ENCODE measurements around the gene KIF9.
"Not testable (repeated sequence)": the region's sequence is repeated elsewhere in the genome, so short reads cannot be mapped to it uniquely, and the experiment has no call there.

Gene KIF9, protein sequence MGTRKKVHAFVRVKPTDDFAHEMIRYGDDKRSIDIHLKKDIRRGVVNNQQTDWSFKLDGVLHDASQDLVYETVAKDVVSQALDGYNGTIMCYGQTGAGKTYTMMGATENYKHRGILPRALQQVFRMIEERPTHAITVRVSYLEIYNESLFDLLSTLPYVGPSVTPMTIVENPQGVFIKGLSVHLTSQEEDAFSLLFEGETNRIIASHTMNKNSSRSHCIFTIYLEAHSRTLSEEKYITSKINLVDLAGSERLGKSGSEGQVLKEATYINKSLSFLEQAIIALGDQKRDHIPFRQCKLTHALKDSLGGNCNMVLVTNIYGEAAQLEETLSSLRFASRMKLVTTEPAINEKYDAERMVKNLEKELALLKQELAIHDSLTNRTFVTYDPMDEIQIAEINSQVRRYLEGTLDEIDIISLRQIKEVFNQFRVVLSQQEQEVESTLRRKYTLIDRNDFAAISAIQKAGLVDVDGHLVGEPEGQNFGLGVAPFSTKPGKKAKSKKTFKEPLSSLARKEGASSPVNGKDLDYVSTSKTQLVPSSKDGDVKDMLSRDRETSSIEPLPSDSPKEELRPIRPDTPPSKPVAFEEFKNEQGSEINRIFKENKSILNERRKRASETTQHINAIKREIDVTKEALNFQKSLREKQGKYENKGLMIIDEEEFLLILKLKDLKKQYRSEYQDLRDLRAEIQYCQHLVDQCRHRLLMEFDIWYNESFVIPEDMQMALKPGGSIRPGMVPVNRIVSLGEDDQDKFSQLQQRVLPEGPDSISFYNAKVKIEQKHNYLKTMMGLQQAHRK

GRCh38 chr3:47282424-47283192 lies at the start of gene KIF9, which contains the start of gene KLHL18:
TSS of gene KIF9 (minus strand) at chr3:47282799. CDS start at chr3:47277374, 5,425 bp downstream.
TSS of gene KLHL18 (plus strand) at chr3:47282944. CDS start at chr3:47282966, 22 bp downstream.
- FAIRE-seq, result no peak

- FAIRE-seq, result peak; percentile 65
Measured at GRCh38 chr3:47324278-47324865, 41.8 kb upstream of the KIF9 start.

DNA sequence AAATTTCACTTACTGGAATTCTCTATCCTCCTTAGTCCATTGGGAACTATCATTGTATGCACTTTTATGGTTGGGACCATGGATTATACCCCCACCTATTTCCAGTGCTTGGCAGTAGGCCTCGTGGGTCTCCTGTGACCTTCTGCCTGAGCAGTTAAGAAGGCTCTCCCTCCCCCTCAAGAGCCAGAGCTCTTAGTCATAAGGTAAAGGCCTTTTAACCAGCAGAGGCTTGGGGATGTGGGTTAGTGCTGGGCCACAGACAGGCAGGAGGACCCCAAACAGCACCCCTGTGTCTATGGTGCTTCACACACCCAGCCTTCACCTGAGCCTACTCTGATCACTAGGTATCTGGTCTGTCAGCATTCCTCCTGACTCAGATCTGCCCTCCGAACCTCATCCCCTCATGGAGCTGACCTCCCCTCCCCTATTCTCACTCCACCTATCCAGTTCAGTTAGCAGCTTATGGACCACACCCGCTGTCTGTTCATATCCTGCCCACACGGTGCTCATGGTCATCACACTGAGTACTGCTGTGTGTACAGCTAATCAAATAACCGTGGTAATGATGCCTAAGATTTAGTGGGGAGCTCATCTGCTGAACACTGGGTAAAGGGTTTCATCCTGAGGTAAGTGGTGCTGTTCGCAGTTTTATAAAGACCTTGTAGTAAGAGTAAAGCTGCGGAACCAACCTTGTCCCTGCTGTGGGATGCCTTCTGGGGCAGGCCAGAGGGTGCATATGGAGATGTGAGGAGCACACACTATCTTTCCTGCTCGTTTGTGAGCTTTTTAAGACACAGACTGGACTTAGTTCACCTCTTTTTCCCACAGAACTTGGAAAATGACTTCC lies 41.1 kb upstream of the KIF9 start:
- no peak for FAIRE-seq

DNA sequence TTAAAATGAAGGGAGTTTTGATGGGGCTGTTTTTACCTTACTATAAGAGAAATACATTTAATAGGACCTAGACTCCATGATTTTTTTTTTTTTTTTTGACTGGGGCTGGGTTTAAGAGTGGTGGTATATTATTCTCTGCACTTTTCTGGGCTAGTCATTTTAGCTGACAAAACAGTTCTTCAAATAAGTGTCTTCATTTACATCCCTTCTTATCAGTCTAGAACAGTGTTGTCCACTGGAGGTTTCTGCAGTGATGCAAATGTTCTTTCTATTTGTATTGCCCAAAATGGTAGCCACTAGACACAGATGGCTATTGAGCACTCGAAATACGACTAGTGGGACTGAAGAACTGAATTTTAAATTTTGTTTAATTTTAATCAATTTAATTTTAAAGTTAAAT lies 37.4 kb upstream of the KIF9 start:
- no peak for FAIRE-seq

DNA sequence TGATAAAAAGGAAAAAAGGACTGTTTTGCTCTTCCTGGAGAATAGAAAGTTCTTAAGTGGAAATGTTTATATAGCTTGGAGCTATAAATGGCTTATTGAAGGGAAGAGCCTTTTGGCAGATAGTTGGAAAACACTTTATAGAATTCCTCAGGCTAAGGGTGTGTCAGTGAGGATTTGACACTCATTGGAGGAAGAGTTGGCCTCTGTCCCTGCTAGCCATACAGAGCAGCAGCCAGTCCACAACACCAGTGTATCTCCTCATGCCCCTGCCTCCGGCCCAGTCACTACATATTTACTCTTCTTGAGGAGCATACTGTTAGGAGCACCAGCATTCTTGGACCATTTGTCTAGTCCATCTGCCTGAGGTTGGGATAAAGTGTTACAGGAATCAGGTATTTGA lies 36.3 kb upstream of the KIF9 start:
- no peak for FAIRE-seq

DNA sequence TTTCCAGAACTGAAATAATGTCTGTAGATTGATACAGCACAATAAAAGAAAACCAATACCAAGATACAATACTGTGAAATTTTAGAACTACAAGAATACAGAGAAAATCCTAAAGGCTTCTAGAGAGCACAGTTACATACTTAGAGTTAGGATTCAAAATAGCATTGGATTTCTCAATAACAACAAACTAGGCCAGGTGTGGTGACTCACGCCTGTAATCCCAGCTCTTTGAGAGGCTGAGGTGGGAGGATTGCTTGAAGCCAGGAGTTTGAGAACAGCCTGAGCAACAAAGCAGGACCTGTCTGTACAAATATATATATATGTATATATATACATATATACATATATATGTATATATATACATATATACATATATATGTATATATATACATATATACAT lies 33.6 kb upstream of the KIF9 start:
- FAIRE-seq, result not testable (repeated sequence)

DNA sequence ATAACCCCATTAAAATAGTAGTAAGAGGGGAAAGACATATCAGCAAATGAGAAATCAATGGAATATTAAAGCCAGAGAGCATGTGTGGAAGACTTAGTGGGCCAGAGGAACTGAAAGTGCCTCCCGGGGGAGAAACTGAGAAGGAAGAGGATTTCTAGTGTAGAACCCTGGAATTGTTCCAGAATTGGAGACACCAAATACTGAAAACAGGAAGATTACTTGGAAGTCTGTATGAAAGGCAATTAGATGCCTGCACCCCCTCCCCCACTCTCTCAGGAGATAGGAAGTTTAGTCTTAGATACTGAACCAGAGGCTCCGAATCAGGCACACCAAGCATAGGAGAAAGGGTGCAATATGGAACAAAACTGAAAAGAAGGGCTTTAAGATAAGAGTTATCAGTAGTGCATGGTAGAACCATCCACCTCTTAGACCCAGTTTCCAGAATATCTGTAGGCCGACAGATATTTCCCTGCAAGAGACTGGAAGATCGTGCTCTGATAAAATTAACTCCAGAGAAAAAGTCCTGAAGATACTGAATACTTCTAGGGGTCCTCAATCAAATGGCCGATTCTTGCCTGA lies 32.6 kb upstream of the KIF9 start:
- no peak for FAIRE-seq

DNA sequence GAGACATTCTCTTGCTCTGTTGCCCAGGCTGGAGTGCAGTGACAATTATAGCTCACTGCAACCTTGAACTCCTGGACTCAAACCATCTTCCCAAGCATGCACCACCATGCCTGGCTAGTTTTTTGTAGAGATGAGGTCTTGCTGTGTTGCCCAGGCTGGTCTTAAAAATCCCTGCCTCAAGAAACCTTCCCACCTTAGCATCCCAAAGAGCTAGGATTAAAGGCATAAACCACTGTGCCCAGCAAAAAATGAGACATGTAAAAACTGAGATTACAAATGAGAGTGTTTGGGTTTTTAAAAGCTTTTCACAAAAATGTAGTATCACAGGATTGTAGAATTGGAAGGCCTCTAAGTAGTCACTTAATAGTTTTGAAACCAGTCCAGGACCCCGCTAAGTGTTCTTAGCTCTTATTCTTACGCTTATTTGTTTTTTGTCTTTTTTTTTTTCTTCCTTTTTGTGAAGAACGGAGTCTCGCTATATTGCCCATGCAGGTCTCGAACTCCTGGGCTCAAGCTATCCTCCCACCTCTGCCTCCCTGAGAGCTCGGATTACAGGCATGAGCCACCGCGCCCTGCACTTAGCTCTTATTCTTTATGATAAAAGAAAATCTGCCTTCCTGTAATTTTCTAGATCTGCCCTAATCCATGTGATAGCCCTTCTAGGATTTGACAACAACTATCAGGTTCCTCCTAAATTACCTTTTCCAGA lies 31.6 kb upstream of the KIF9 start:
- no peak for FAIRE-seq

DNA sequence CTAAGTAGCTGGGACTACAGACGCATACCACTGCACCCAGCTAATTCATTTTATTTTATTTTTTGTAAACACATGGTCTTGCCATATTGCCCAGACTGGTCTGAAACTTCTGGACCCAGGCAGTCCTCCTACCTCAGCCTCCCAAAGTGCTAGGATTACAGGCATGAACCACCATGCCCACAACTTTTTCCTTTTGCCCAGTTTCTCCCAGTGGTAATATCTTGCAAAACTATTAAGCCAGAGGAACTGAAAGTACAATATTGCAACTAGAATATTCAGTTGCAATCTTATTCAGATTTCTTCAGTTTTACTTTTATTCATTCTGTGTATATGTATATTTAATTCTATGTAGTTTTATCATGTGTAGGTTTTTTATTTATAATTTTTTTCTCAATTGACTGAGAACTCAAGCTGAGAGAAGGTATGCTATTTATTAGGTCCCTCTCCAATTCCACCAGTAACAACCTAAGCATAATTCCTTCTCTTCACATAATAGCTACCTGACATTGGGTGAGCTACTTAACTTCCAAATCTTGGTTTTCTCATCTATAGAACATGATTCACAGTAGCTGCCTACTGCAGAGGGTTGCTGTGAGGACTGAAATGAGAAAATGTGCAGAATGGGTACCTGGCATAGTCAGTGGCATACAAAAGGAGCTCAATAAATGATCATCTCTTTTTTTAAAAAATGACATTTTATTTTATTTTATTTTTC lies 30.9 kb upstream of the KIF9 start:
- no peak for FAIRE-seq

DNA sequence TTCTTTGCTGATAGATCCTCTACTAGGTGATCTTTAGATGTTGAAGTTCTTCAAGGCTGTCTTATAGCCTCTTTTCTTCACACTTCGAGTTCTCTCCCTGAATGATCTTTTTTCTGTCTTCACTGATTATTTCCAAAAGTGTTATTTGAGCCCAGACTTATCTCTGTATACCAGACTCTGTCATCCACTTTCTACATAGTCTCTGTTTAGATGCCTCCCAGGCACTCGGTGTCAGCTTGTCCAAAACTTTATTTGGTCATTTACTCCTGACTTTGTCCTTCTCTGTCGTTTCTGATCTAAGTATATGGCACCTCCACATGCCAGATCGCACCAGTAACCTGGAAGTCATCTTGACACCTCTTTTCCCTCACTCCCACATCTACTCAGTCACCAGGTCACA lies 27.8 kb upstream of the KIF9 start:
- FAIRE-seq, result no peak

GRCh38 chr3:47309231-47309630 lies 26.6 kb upstream of the KIF9 start:
- FAIRE-seq, result not testable (repeated sequence)

GRCh38 chr3:47306022-47306421 lies 23.4 kb upstream of the KIF9 start:
- FAIRE-seq, result no peak

- FAIRE-seq, result no peak
Measured at GRCh38 chr3:47301456-47301855, 18.9 kb upstream of the KIF9 start.

- FAIRE-seq, result no peak
Measured at GRCh38 chr3:47299381-47300318, 17.1 kb upstream of the KIF9 start.

DNA sequence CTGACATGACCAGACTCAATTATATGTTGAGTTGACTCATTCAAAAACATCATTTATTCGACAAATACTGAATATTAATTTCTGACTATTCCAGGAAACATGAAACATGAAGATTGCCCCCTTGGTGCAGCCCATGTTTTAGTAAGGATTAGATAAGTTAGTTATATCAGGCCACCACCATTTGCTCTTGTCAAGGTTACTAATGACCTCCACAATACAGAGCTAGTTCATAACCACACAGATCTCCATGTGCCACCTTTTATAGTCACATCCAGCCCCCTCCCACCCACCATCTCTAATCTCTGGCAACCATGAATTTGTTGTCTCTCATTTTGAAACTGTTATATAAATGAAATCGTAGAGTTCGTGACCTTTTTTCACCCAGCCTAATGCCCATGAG lies 15.8 kb upstream of the KIF9 start:
- no peak for FAIRE-seq

DNA sequence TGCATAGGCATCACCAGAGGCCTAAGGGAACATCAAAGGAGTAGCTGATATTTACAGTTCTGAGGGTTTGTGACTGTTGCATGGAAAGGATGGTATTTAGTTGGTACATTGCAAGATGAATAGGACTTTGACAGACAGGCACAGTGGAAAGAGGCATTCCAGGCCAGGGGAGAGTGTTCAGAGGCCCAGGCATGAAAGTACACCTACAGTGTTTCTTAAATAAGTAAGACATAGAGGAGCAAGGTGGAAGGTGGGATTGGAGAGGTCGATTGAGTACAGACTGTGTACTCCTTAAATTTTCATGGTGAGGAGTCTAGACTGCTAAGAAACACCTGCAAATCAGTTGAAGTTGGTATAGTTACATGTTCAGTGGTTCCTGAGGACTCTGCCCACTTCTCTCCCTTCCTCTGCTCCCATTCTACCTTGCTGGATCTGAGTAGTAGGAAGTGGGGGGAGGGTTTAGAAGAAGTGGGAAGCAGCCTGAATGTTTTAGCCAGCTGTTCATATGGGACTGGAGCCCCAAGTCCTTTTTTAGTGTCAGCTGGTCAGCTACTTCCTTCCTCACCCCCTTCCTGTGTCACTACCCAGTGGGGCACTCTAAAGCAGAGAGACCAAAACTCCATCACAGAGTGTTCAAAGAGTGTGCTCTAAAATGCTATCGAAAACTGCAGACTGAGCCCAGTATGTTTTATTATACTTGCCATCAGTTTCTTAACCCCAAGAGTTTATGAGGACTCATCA lies 14.1 kb upstream of the KIF9 start:
- FAIRE-seq, result no peak

- no peak for FAIRE-seq
Measured at GRCh38 chr3:47295976-47296375, 13.4 kb upstream of the KIF9 start.

GRCh38 chr3:47295322-47295721 lies 12.7 kb upstream of the KIF9 start:
- FAIRE-seq, result no peak
